ENCODE data around the gene UCP2.

GRCh38 chr11:73980001-73980961 lies 2.4 kb downstream of the UCP2 start:
- TF ChIP-seq CTCF (IDR thresholded peaks at IDR 0.05) = no peak
- no peak for TF ChIP-seq POLR2A (IDR thresholded peaks at IDR 0.05)
